HUDEP-2 (cell line): ENCODE measurements around the gene PROC.

ENCODE experiments used
- DNase-seq, 76 experiments: peaks; one replicate each; lab custom pipeline; 2025; ENCODE audit not compliant: unreplicated experiment in 76 of 76; lab: John Stamatoyannopoulos, UW

PROC gene

DNA sequence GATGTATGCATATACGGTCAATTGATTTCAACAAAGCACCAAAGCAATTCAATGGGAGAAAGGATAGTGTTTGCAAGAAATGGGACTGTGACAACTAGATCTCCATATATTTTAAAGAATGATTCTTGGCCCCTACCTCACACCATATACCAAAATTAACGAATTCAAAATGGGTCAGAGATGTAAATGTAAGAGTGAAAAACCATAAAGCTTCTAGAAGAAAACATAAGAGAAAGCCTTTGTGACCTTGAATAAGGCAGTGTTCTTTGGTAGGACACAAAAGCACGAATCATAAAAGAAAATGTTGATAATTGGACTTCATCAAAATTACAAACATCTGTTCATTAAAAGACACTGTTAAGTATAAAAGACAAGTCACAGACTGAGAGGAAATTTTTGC lies 5.0 kb upstream of the PROC start:
- no peak for DNase-seq

GRCh38 chr2:127413782-127414637 lies 4.2 kb upstream of the PROC start:
- DNase-seq = no peak

- DNase-seq = no peak
Observed at GRCh38 chr2:127414638-127415592, 3.3 kb upstream of the PROC start.

DNA sequence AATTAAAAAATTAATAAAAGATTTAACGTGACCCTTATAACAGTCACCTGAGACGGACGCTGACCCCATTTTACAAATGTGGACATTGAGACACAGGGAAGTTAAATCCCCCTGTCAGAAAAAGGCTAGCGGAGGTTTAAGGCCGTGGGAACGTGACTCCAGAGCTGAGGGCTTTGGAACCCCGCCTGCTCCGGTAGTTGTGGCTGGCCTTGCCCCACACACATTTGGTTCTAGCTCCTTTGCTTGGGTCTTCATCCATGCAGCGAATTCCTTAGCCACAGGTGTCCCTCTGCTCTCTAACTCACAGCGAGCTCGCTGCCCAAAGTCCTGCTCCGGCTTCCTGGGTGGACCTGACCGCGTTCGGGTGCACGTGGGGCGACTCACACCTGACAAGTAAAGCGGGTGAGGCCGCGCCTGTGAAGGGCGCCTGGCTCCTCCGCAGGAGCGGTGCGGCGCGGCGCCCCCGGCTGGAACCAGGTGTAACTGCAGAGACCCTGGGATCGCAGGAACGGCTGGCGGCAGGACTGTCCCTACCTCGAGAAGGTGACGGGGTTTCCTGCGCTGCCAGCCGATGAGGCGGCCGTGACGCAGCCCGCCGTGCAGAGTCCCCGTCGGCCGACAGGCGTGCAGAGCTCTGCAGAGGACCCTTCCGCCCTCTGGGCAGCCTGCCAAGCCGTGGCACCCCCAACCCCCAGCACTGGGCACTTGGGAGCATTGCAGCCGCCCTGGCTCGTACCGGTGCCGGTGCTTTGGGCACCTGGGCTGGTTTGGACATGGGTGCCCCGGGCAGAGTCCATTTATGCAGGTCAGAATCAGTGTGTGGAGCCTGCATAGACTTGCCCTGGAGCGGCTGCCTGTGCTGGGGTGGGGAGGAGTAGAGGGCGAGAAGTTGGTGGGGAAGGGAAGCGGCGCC lies 2.4 kb upstream of the PROC start:
- peak in 40 of 76 experiments; percentile 3 to 56 (median 21) for DNase-seq

DNA sequence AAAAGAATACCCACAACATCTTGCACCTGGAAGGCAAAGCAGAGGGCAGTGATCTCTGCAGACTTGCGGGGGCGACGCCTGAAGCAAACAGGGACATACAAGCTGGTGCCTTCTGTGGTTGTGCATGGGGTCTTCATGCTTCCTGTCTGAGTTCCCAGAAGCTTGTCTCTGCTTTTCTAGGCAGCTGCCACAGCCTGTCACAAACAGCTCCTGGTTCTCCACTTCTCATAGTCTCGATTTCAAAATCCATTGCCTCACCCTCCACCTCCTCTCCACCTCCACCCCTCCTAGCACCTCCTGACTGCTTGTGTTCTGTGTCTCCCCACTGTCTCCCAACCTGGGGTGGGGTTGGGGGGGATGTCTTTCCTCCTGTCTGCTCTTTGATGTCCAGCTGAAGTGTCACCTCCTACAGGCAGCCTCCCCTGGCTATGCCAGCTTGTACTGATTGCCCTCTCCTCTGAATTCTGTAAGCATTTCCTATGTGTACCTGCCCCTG lies 1.7 kb upstream of the PROC start:
- DNase-seq = no peak

DNA sequence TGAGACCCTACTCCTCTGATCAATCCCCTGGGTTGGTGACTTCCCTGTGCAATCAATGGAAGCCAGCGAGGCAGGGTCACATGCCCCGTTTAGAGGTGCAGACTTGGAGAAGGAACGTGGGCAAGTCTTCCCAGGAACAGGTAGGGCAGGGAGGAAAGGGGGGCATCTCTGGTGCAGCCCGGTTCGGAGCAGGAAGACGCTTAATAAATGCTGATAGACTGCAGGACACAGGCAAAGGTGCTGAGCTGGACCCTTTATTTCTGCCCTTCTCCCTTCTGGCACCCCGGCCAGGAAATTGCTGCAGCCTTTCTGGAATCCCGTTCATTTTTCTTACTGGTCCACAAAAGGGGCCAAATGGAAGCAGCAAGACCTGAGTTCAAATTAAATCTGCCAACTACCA lies 821 bp upstream of the PROC start:
- no peak for DNase-seq

- no peak for DNase-seq
Observed at GRCh38 chr2:127419112-127419430, 844 bp downstream of the PROC start.

GRCh38 chr2:127419448-127420038 lies 1.3 kb downstream of the PROC start:
- no peak for DNase-seq

DNA sequence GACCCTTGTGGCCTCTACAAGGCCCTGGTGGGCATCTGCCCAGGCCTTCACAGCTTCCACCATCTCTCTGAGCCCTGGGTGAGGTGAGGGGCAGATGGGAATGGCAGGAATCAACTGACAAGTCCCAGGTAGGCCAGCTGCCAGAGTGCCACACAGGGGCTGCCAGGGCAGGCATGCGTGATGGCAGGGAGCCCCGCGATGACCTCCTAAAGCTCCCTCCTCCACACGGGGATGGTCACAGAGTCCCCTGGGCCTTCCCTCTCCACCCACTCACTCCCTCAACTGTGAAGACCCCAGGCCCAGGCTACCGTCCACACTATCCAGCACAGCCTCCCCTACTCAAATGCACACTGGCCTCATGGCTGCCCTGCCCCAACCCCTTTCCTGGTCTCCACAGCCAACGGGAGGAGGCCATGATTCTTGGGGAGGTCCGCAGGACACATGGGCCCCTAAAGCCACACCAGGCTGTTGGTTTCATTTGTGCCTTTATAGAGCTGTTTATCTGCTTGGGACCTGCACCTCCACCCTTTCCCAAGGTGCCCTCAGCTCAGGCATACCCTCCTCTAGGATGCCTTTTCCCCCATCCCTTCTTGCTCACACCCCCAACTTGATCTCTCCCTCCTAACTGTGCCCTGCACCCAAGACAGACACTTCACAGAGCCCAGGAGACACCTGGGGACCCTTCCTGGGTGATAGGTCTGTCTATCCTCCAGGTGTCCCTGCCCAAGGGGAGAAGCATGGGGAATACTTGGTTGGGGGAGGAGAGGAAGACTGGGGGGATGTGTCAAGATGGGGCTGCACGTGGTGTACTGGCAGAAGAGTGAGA lies 2.0 kb downstream of the PROC start:
- no peak for DNase-seq

- no peak for DNase-seq
Observed at GRCh38 chr2:127421116-127421800, 3.0 kb downstream of the PROC start.

GRCh38 chr2:127421871-127422558 lies 3.8 kb downstream of the PROC start:
- no peak for DNase-seq

GRCh38 chr2:127422559-127423477 lies 4.6 kb downstream of the PROC start:
- DNase-seq = peak in 2 of 76 experiments; percentile 2 to 4

- no peak for DNase-seq
Observed at GRCh38 chr2:127423478-127423843, 5.2 kb downstream of the PROC start.

GRCh38 chr2:127423880-127424279 lies 5.7 kb downstream of the PROC start:
- DNase-seq = no peak

GRCh38 chr2:127424598-127425520 lies 6.6 kb downstream of the PROC start:
- no peak for DNase-seq
